Esophagus squamous epithelium (tissue), 4 donors: ENCODE measurements around the gene GREM1.

Source experiments
- POLR2A ChIP-seq, 4 donors: fragments of 450-650 bp; IDR thresholded peaks; one replicate each; pipeline ENCODE4 v1.6.1; 2017; ENCODE audit warnings: antibody characterized with exemption in 4 of 4, mild to moderate bottlenecking in 4 of 4, moderate library complexity in 3 of 4
- TF ChIP-seq, protein P1 (sequence below), 6 experiments: fragments of 450-650 bp in 4 of 6; fragments of 200-600 bp in 2 of 6; sonication (generic) in 2 of 6; IDR thresholded peaks; one replicate each; pipeline ENCODE4 v1.5.1; 2016 to 2019; ENCODE audit warnings: antibody characterized with exemption in 6 of 6, mild to moderate bottlenecking in 4 of 6, moderate library complexity in 4 of 6

GRCh38 chr15:32675466-32675865, 42.3 kb upstream of the GREM1 start:
- TF ChIP-seq POLR2A (IDR thresholded peaks at IDR 0.05): no peak
- TF ChIP-seq, protein P1, sequence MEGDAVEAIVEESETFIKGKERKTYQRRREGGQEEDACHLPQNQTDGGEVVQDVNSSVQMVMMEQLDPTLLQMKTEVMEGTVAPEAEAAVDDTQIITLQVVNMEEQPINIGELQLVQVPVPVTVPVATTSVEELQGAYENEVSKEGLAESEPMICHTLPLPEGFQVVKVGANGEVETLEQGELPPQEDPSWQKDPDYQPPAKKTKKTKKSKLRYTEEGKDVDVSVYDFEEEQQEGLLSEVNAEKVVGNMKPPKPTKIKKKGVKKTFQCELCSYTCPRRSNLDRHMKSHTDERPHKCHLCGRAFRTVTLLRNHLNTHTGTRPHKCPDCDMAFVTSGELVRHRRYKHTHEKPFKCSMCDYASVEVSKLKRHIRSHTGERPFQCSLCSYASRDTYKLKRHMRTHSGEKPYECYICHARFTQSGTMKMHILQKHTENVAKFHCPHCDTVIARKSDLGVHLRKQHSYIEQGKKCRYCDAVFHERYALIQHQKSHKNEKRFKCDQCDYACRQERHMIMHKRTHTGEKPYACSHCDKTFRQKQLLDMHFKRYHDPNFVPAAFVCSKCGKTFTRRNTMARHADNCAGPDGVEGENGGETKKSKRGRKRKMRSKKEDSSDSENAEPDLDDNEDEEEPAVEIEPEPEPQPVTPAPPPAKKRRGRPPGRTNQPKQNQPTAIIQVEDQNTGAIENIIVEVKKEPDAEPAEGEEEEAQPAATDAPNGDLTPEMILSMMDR (IDR thresholded peaks at IDR 0.05): no peak
